CD8-positive, alpha-beta memory T cell (primary cell): ENCODE data around the gene ZBTB7B. TPM values are rescaled to one million over a fixed set of nuclear protein-coding genes. Genes with fewer than 3 reads are reported as not detected.
A peak's percentile ranks its signal among the peaks of the same experiment; 100 is the strongest.
"Not testable (repeated sequence)": the region's sequence is repeated elsewhere in the genome, so short reads cannot be mapped to it uniquely, and the experiment has no call there.

Experiments used
- CTCF ChIA-PET: fragments of 350-600 bp; sonication (Branson Sonifier 250); formaldehyde crosslinking; loops from one replicate; lab custom pipeline; 2021; ENCODE audit warnings: antibody characterized with exemption; lab: Charles Lee
- POLR2A ChIA-PET: fragments of 350-600 bp; sonication (Branson Sonifier 250); formaldehyde crosslinking; loops from one replicate; lab custom pipeline; 2021; ENCODE audit warnings: antibody characterized with exemption; lab: Charles Lee
- DNase-seq, 5 donors: peaks; one replicate each; pipeline versions ENCODE4 v3.0.0 to v3.0.0-alpha.2; 2020 to 2022; ENCODE audit warnings: mixed read lengths in 1 of 5
- H3K27ac ChIP-seq: one replicate; pipeline ENCODE4 v1.7.0; 2013; ENCODE audit warnings: low read depth, mild to moderate bottlenecking, low read length, moderate library complexity
- H3K27me3 ChIP-seq: 2 replicates; pipeline ENCODE4 v1.7.0; 2013; ENCODE audit warnings: low read length, mild to moderate bottlenecking; ENCODE audit not compliant: insufficient read depth, poor library complexity, severe bottlenecking
- H3K36me3 ChIP-seq: 2 replicates; pipeline ENCODE4 v1.7.0; 2013; ENCODE audit warnings: mild to moderate bottlenecking, low read length, moderate library complexity; ENCODE audit not compliant: insufficient read depth
- H3K4me1 ChIP-seq: 2 replicates; pipeline ENCODE4 v1.7.0; 2013; ENCODE audit warnings: mild to moderate bottlenecking, low read length, moderate library complexity; ENCODE audit not compliant: insufficient read depth
- H3K4me3 ChIP-seq: 2 replicates; pipeline ENCODE4 v1.7.0; 2013; ENCODE audit warnings: mild to moderate bottlenecking, low read length
- H3K9me3 ChIP-seq: 2 replicates; pipeline ENCODE4 v1.7.0; 2013; ENCODE audit warnings: mild to moderate bottlenecking, low read length
- H3K27ac Mint-ChIP-seq, 8 donors: one replicate each; pipeline ENCODE4 v1.8.0; 2020 to 2021; ENCODE audit warnings: mixed read lengths in 8 of 8, mild to moderate bottlenecking in 6 of 8, inconsistent platforms in 3 of 8, moderate library complexity in 3 of 8
- H3K27me3 Mint-ChIP-seq, 2 donors: one replicate each; pipeline ENCODE4 v1.8.0; 2020 to 2021; ENCODE audit warnings: mixed read lengths in 2 of 2, mild to moderate bottlenecking in 1 of 2, moderate library complexity in 1 of 2
- H3K36me3 Mint-ChIP-seq, 3 donors: one replicate each; pipeline ENCODE4 v1.8.0; 2020 to 2021; ENCODE audit warnings: mixed read lengths in 3 of 3, inconsistent platforms in 1 of 3, mild to moderate bottlenecking in 1 of 3
- H3K4me1 Mint-ChIP-seq, 3 donors: one replicate each; pipeline ENCODE4 v1.8.0; 2020 to 2021; ENCODE audit warnings: mixed read lengths in 3 of 3, inconsistent platforms in 1 of 3, mild to moderate bottlenecking in 1 of 3
- H3K4me3 Mint-ChIP-seq, 7 donors: one replicate each; pipeline ENCODE4 v1.8.0; 2020 to 2021; ENCODE audit warnings: mixed read lengths in 7 of 7, mild to moderate bottlenecking in 6 of 7, moderate library complexity in 4 of 7, inconsistent platforms in 2 of 7
- H3K9me3 Mint-ChIP-seq, 5 donors: one replicate each; pipeline ENCODE4 v1.8.0; 2020 to 2022; ENCODE audit warnings: mixed read lengths in 5 of 5, mild to moderate bottlenecking in 3 of 5, moderate library complexity in 2 of 5, inconsistent platforms in 1 of 5
- polyA plus RNA-seq: library from polyadenylated mRNA; unstranded; fragments of 300-500 nt; fragmentation: Illumina TruSeq; gene quantifications from one replicate; pipeline ENCODE4 v1.2.3, GENCODE V29; 2021
- total RNA-seq, 2 experiments: library from RNA; stranded (reverse); gene quantifications; one replicate each; pipeline ENCODE4 v1.2.3, GENCODE V29; 2021

Gene ZBTB7B
- total and polyA plus RNA-seq, 3 experiments from 2014 or later: 3.3 to 34.7 (median 33.2) TPM

GRCh38 chr1:154973344-154974101 is 29.1 kb upstream of the ZBTB7B start:
- peaks cover 24 to 34% (median 32%) of the 10 kb centered on the region in 3 donors for H3K4me1 Mint-ChIP-seq
- no peaks in the 10 kb centered on the region for H3K27me3 Mint-ChIP-seq
- Histone ChIP-seq H3K4me3 (peak overlapping the region; percentile 84), H3K27me3 (no peaks in the 10 kb centered on the region), H3K9me3 (no peaks in the 10 kb centered on the region), H3K36me3 (no peaks in the 10 kb centered on the region), H3K4me1 (peaks cover 40% of the 10 kb centered on the region), H3K27ac (peak overlapping the region; percentile 95)
- peaks cover 0 to 31% (median 4%) of the 10 kb centered on the region in 3 donors for H3K36me3 Mint-ChIP-seq
- ChIA-PET CTCF (interaction anchor here (0.7 to 8.7 kb wide), 12 partner anchors 9 to 229 kb away, joined by 3 to 54 read pairs (median 4); partner anchors contain the start of genes FLAD1, LENEP, PBXIP1 and PYGO2), POLR2A (interaction anchor here (0.6 to 4.2 kb wide), 9 partner anchors 10 to 364 kb away, joined by 3 to 30 read pairs (median 8); partner anchors contain the start of genes FLAD1, PBXIP1, PMVK and PYGO2)
- DNase-seq: peak; percentile 80 to 93 (median 89)
- no peaks in the 10 kb centered on the region for H3K9me3 Mint-ChIP-seq
- no peak overlapping the region for H3K4me3 Mint-ChIP-seq
- no peak overlapping the region for H3K27ac Mint-ChIP-seq

DNA sequence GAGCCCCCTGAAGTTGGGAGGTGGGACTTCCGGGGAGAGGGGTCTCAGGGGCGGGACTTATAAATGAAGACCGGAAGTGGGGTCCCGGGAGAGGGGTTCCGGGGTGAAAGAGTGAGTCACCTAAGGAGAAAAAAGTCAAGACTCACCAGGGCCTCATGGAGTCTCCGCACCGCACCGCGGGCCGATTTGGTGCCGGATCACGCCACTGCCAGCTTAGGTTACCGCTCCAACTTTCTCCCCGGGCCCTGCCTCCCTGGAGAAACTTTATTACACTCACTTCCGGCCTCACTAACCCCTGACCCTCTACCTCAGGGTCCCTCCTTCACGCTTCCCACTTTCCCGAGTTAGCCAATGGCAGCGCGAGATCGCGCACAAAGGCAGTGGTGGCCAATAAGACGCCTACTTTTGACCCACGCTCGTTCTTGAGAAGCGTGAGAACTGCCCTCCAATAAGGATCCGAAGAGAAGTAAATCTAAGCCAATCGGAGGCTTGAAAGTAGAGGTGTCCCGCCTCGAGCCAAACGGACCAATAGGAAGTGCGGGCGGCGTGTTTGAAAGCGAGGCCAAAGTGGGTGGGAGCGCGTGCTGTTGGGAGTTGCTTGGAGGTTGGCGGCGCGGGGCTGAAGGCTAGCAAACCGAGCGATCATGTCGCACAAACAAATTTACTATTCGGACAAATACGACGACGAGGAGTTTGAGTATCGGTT is 28.3 kb upstream of the ZBTB7B start, which contains the start of gene CKS1B:
Gene CKS1B (plus strand): TSS at position 580 of the 706 bp plus-strand sequence. CDS start 65 bp downstream, at position 645.
- H3K4me1 Mint-ChIP-seq: peaks cover 24 to 34% (median 28%) of the 10 kb centered on the region in 3 donors
- H3K27ac Mint-ChIP-seq: no peak within 1 kb of the TSS
- ChIA-PET CTCF (interaction anchor here (0.7 to 8.7 kb wide), 15 partner anchors 9 to 230 kb away, joined by 3 to 54 read pairs (median 4); partner anchors contain the start of genes FLAD1, PBXIP1 and PYGO2), POLR2A (interaction anchor here (0.6 to 4.2 kb wide), 12 partner anchors 9 to 365 kb away, joined by 3 to 30 read pairs (median 6); partner anchors contain the start of genes FLAD1, PBXIP1, PMVK and PYGO2)
- H3K27me3 Mint-ChIP-seq: no peaks in the 10 kb centered on the region
- peaks cover 0 to 28% (median 4%) of the 10 kb centered on the region in 3 donors for H3K36me3 Mint-ChIP-seq
- Histone ChIP-seq H3K4me1 (peaks cover 40% of the 10 kb centered on the region), H3K27ac (peak within 1 kb of the TSS; percentile 95), H3K9me3 (no peaks in the 10 kb centered on the region), H3K27me3 (no peaks in the 10 kb centered on the region), H3K4me3 (peak within 1 kb of the TSS; percentile 95), H3K36me3 (no peaks in the 10 kb centered on the region)
- no peak within 1 kb of the TSS for H3K4me3 Mint-ChIP-seq
- DNase-seq: peak; percentile 93 to 99 (median 98)
- H3K9me3 Mint-ChIP-seq: no peaks in the 10 kb centered on the region

DNA sequence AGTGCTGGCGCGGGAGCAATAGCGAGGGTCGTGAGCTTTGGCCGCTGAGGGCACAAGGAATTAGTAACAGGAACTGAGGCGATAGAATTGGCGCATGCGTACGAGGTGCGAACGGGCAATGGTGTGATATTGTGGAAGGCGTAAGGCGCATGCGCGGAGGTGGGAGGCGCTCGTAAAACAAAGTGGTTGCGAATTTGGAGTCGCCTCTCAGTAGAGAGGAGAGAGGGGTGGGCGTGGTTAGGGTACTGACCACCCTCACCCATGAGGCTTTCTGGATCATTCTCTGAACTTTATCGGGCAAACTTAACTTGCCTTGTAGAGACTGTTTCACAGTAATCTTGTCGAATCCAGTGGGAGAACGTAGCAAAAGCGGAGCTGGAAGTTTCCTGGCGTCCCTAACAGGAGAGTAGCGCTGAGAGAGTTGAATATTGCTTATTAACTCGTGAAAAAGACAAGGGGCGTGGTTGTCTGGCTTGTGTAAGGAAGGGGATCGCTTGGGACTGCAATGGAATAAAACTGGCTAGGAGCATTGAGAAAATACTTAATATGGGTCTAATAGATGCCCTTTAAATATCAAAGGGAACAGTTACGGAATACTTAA is 27.7 kb upstream of the ZBTB7B start:
- no peak overlapping the region for H3K27ac Mint-ChIP-seq
- H3K4me1 Mint-ChIP-seq: peaks cover 23 to 29% (median 24%) of the 10 kb centered on the region in 3 donors
- peak; percentile 90 to 97 (median 96) for DNase-seq
- no peak overlapping the region for H3K4me3 Mint-ChIP-seq
- peaks cover 40% of the 10 kb centered on the region for H3K4me1 ChIP-seq
- H3K27ac ChIP-seq: peak overlapping the region; percentile 95
- no peaks in the 10 kb centered on the region for H3K27me3 ChIP-seq
- peaks cover 0 to 23% (median 6%) of the 10 kb centered on the region in 3 donors for H3K36me3 Mint-ChIP-seq
- no peaks in the 10 kb centered on the region for H3K9me3 Mint-ChIP-seq
- ChIA-PET POLR2A (interaction anchor here (0.9 to 4.2 kb wide), 7 partner anchors 8 to 43 kb away, joined by 3 to 30 read pairs (median 9); partner anchors contain the start of genes FLAD1, PBXIP1 and PYGO2), CTCF (interaction anchor here (0.7 to 8.7 kb wide), 10 partner anchors 9 to 116 kb away, joined by 3 to 54 read pairs (median 6); partner anchors contain the start of genes FLAD1, PBXIP1 and PYGO2)
- H3K36me3 ChIP-seq: no peaks in the 10 kb centered on the region
- no peaks in the 10 kb centered on the region for H3K9me3 ChIP-seq
- no peaks in the 10 kb centered on the region for H3K27me3 Mint-ChIP-seq
- H3K4me3 ChIP-seq: peak overlapping the region; percentile 95

- Histone ChIP-seq H3K27ac (peak overlapping the region; percentile 95), H3K27me3 (no peaks in the 10 kb centered on the region), H3K4me1 (peaks cover 36% of the 10 kb centered on the region), H3K4me3 (peak overlapping the region; percentile 95), H3K36me3 (no peaks in the 10 kb centered on the region), H3K9me3 (no peaks in the 10 kb centered on the region)
- Mint-ChIP-seq H3K4me3 (no peak overlapping the region), H3K27me3 (no peaks in the 10 kb centered on the region), H3K27ac (no peak overlapping the region), H3K9me3 (no peaks in the 10 kb centered on the region), H3K36me3 (peaks cover 0 to 23% (median 6%) of the 10 kb centered on the region in 3 donors), H3K4me1 (peaks cover 23 to 29% (median 24%) of the 10 kb centered on the region in 3 donors)
- DNase-seq: peak; percentile 32 to 70 (median 47)
- POLR2A ChIA-PET: interaction anchor here (0.6 to 4.2 kb wide), 7 partner anchors 8 to 97 kb away, joined by 3 to 30 read pairs (median 9); partner anchors contain the start of genes FLAD1, PBXIP1, PMVK and PYGO2
- CTCF ChIA-PET: interaction anchor here (1.1 to 8.7 kb wide), 5 partner anchors 9 to 42 kb away, joined by 3 to 54 read pairs (median 8); partner anchors contain the start of genes FLAD1 and PYGO2
Measured at GRCh38 chr1:154975409-154976059, 27.1 kb upstream of the ZBTB7B start.

GRCh38 chr1:154977762-154978161 is 24.8 kb upstream of the ZBTB7B start:
- H3K4me3 Mint-ChIP-seq, H3K27ac ChIP-seq, H3K36me3 ChIP-seq, H3K27me3 ChIP-seq, H3K9me3 ChIP-seq, DNase-seq, H3K9me3 Mint-ChIP-seq, H3K36me3 Mint-ChIP-seq, H3K4me3 ChIP-seq, POLR2A ChIA-PET, H3K27me3 Mint-ChIP-seq: not testable (repeated sequence)
- H3K4me1 ChIP-seq: peaks cover 23% of the 10 kb centered on the region
- Mint-ChIP-seq H3K27ac (peak overlapping the region in 3 of 8 donors; percentile 17 to 37 (median 22)), H3K4me1 (peaks cover 4 to 10% (median 6%) of the 10 kb centered on the region in 3 donors)
- CTCF ChIA-PET: interaction anchor here (1.1 to 8.7 kb wide), 4 partner anchors 16 to 73 kb away, joined by 3 to 54 read pairs (median 6); partner anchors contain the start of genes ADAM15, PBXIP1 and PYGO2

- DNase-seq: no peak
- peaks cover 18% of the 10 kb centered on the region for H3K4me1 ChIP-seq
- no peak overlapping the region for H3K4me3 ChIP-seq
- H3K27ac Mint-ChIP-seq: no peak overlapping the region
- ChIA-PET CTCF (interaction anchor here (1.1 to 8.7 kb wide), 4 partner anchors 21 to 73 kb away, joined by 3 to 54 read pairs (median 6); partner anchors contain the start of genes ADAM15 and PBXIP1), POLR2A (no interaction called here)
- no peaks in the 10 kb centered on the region for H3K27me3 Mint-ChIP-seq
- H3K4me3 Mint-ChIP-seq: no peak overlapping the region
- peaks cover 0 to 7% (median 4%) of the 10 kb centered on the region in 3 donors for H3K4me1 Mint-ChIP-seq
- peaks cover 0 to 8% (median 5%) of the 10 kb centered on the region in 3 donors for H3K36me3 Mint-ChIP-seq
- no peaks in the 10 kb centered on the region for H3K27me3 ChIP-seq
- H3K36me3 ChIP-seq: no peaks in the 10 kb centered on the region
- no peak overlapping the region for H3K27ac ChIP-seq
- no peaks in the 10 kb centered on the region for H3K9me3 ChIP-seq
- no peaks in the 10 kb centered on the region for H3K9me3 Mint-ChIP-seq
Measured at GRCh38 chr1:154978360-154978759, 24.2 kb upstream of the ZBTB7B start.
